Suppressor macrophage treated with lipopolysaccharide for 1 hour (primary cell): ENCODE data around the gene CTNND2.

Source experiments
- DNase-seq, 3 donors: peaks; one replicate each; pipeline ENCODE4 v3.0.0-alpha.2; 2020 to 2022

The CTNND2 gene

GRCh38 chr5:11056560-11056959, 847.7 kb downstream of the CTNND2 start:
- DNase-seq, result no peak

GRCh38 chr5:11054014-11054413, 850.2 kb downstream of the CTNND2 start:
- no peak for DNase-seq

- no peak for DNase-seq
Measured at GRCh38 chr5:11052871-11053270, 851.4 kb downstream of the CTNND2 start.

- DNase-seq, result peak; percentile 27 to 36 (median 33)
Measured at GRCh38 chr5:11050596-11051304, 853.5 kb downstream of the CTNND2 start.

- DNase-seq, result peak in 1 of 3 donors; percentile 24
Measured at GRCh38 chr5:11048760-11049159, 855.5 kb downstream of the CTNND2 start.

GRCh38 chr5:11047625-11048024, 856.6 kb downstream of the CTNND2 start:
- no peak for DNase-seq

- DNase-seq, result no peak
Measured at GRCh38 chr5:11047030-11047429, 857.2 kb downstream of the CTNND2 start.

GRCh38 chr5:11046160-11046559, 858.1 kb downstream of the CTNND2 start:
- peak in 1 of 3 donors; percentile 20 for DNase-seq

- no peak for DNase-seq
Measured at GRCh38 chr5:11045411-11045810, 858.8 kb downstream of the CTNND2 start.

GRCh38 chr5:11044581-11044980, 859.7 kb downstream of the CTNND2 start:
- no peak for DNase-seq

- no peak for DNase-seq
Measured at GRCh38 chr5:11043881-11044280, 860.4 kb downstream of the CTNND2 start.

GRCh38 chr5:11040345-11040744, 863.9 kb downstream of the CTNND2 start:
- DNase-seq, result no peak

GRCh38 chr5:11038772-11039171, 865.5 kb downstream of the CTNND2 start:
- DNase-seq, result no peak

GRCh38 chr5:11037941-11038340, 866.3 kb downstream of the CTNND2 start:
- DNase-seq, result no peak

GRCh38 chr5:11037080-11037479, 867.2 kb downstream of the CTNND2 start:
- DNase-seq, result no peak

GRCh38 chr5:11030671-11031070, 873.6 kb downstream of the CTNND2 start:
- DNase-seq, result peak; percentile 21 to 76 (median 69)

GRCh38 chr5:11027660-11028059, 876.6 kb downstream of the CTNND2 start:
- DNase-seq, result peak in 2 of 3 donors; percentile 21 to 27

- DNase-seq, result no peak
Measured at GRCh38 chr5:11026543-11026942, 877.7 kb downstream of the CTNND2 start.

GRCh38 chr5:11023945-11024344, 880.3 kb downstream of the CTNND2 start:
- no peak for DNase-seq

- no peak for DNase-seq
Measured at GRCh38 chr5:11013793-11014192, 890.5 kb downstream of the CTNND2 start.

- no peak for DNase-seq
Measured at GRCh38 chr5:11012295-11012694, 892.0 kb downstream of the CTNND2 start.

GRCh38 chr5:11010429-11011210, 893.6 kb downstream of the CTNND2 start:
- no peak for DNase-seq

- DNase-seq, result peak; percentile 71 to 83 (median 83)
Measured at GRCh38 chr5:11009576-11009975, 894.7 kb downstream of the CTNND2 start.

- peak; percentile 58 to 65 (median 63) for DNase-seq
Measured at GRCh38 chr5:11007269-11007870, 896.9 kb downstream of the CTNND2 start.
